Stimulated activated effector memory CD8-positive, alpha-beta T cell treated with anti-CD3 and anti-CD28 coated beads, Interleukin-12 subunit alpha, Interleukin-12 subunit beta, amount 100 ng/mL, for 72 hours (primary cell): ENCODE measurements around the gene BAX.

Source experiments
- ATAC-seq: fragments of 150-1000 bp; cut with Tn5 transposase; 2 replicates; pipeline ENCODE4 v1.10.0; 2021
- DNase-seq, 2 donors: peaks; one replicate each; pipeline ENCODE4 v3.0.0; 2021 to 2022; ENCODE audit warnings: low spot score in 2 of 2
- H3K27ac Mint-ChIP-seq: one replicate; pipeline ENCODE4 v1.8.0; 2022; ENCODE audit warnings: mild to moderate bottlenecking, mixed read lengths
- H3K36me3 Mint-ChIP-seq: one replicate; pipeline ENCODE4 v1.8.0; 2022; ENCODE audit warnings: mild to moderate bottlenecking, mixed read lengths
- H3K4me1 Mint-ChIP-seq: one replicate; pipeline ENCODE4 v1.8.0; 2022; ENCODE audit warnings: mixed read lengths
- H3K4me3 Mint-ChIP-seq: one replicate; pipeline ENCODE4 v1.8.0; 2022; ENCODE audit warnings: mild to moderate bottlenecking, mixed read lengths
- H3K9me3 Mint-ChIP-seq: one replicate; pipeline ENCODE4 v1.8.0; 2022; ENCODE audit warnings: mixed read lengths

BAX gene

DNA sequence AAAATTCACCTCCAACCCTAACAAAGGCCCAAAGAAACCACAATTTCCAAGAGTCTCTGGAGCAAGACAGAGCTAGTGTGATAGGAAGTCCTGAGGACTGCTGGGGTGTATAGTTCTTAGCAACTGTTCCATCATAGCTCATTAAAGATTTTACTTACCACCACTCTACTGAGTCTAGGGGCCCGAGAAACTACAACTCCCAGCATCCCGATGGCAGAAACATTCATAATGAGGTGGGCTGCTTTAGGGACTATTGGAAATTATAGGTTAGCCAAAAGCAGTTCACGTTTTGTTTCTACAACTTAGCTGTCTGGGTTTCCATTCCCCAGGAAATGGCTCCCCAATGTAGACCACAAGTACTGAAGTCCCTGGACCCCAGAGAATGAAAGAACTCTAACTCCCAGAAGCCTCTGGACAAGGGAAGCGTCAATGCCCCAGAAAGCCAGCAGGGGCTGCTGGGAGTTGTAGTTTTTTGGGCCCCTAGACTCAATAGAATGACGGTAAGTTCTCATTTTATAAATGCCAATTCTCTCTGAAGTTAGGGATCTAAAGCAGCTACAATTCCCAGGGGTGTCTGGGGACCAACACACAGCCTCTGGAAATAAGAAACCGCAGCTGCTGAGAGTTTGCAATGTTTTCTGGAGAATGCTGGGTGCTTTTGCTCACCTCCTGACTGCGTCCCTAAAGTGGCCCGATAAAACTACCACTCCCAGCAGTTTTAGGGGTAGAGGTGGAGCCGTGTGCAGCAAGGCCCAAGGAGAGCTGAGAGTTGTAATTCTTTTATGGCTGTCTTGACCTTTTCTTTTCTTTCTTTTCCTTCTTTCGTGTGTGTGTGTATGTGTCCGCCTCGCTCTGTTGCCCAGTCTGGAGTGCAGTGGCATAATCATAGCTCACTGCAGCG, 21.5 kb downstream of the BAX start:
- ATAC-seq (peak; percentile 54), DNase-seq (peak in 1 of 2 donors; percentile 65)
- Mint-ChIP-seq H3K36me3 (peaks cover 85% of the 10 kb centered on the region), H3K4me1 (peaks cover 24% of the 10 kb centered on the region), H3K9me3 (no peaks in the 10 kb centered on the region), H3K4me3 (no peak overlapping the region), H3K27ac (no peak overlapping the region)

DNA sequence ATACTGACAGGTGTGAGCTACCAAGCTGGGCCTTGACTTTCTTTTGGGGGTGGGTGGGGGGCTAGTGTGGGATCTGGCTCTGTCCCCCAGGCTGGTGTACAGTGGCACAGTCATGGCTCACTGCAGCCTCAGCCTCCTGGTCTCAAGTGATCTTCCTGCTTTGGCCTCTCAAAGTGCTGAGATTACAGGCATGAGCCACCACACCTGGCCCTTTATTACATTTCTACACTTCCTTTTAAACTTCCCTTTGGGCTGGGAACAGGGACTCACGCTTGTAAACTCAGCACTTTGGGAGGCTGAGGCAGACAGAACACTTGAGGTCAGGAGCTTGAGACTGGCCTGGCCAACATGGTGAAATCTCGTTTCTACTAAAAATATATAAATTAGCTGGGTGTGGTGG, 22.4 kb downstream of the BAX start:
- DNase-seq: no peak
- H3K4me3 Mint-ChIP-seq: no peak overlapping the region
- no peak for ATAC-seq
- no peak overlapping the region for H3K27ac Mint-ChIP-seq
- peaks cover 85% of the 10 kb centered on the region for H3K36me3 Mint-ChIP-seq
- peaks cover 24% of the 10 kb centered on the region for H3K4me1 Mint-ChIP-seq
- no peaks in the 10 kb centered on the region for H3K9me3 Mint-ChIP-seq

- Mint-ChIP-seq H3K9me3 (no peaks in the 10 kb centered on the region), H3K4me3 (no peak overlapping the region), H3K27ac (no peak overlapping the region), H3K36me3 (peaks cover 92% of the 10 kb centered on the region), H3K4me1 (peaks cover 20% of the 10 kb centered on the region)
- ATAC-seq (no peak), DNase-seq (no peak)
These were observed 27.6 kb downstream of the BAX start for GRCh38 chr19:48982280-48982679.

- peaks cover 95% of the 10 kb centered on the region for H3K36me3 Mint-ChIP-seq
- no peak overlapping the region for H3K4me3 Mint-ChIP-seq
- H3K27ac Mint-ChIP-seq: peak overlapping the region; percentile 43
- ATAC-seq: no peak
- peaks cover 23% of the 10 kb centered on the region for H3K4me1 Mint-ChIP-seq
- no peaks in the 10 kb centered on the region for H3K9me3 Mint-ChIP-seq
- no peak for DNase-seq
These were observed 31.0 kb downstream of the BAX start for GRCh38 chr19:48985711-48986110.

DNA sequence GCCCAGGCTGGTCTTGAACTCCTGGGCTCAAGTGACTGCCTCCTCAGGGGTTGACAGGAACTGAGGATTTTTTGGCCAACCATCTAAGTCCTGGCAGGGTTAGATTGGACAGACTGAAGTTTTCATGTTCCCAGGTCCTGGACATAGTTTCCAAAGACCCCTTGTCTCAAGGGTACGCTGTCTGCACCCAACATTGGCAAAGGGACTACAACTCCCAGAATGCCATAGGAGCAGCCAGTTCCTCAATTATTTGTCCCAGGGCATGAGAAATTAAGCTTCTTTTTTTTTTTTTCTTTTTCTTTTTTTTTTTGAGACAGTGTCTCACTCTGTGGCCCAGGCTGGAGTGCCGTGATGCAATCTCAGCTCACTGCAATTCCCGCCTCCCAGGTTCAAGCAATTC, 31.5 kb downstream of the BAX start:
- Mint-ChIP-seq H3K27ac (no peak overlapping the region), H3K4me3 (no peak overlapping the region), H3K36me3 (peaks cover 95% of the 10 kb centered on the region), H3K4me1 (peaks cover 28% of the 10 kb centered on the region), H3K9me3 (no peaks in the 10 kb centered on the region)
- ATAC-seq (no peak), DNase-seq (no peak)

GRCh38 chr19:48987323-48987722, 32.6 kb downstream of the BAX start:
- Mint-ChIP-seq H3K9me3 (no peaks in the 10 kb centered on the region), H3K4me3 (no peak overlapping the region), H3K4me1 (peaks cover 36% of the 10 kb centered on the region), H3K36me3 (peaks cover 89% of the 10 kb centered on the region), H3K27ac (peak overlapping the region; percentile 43)
- ATAC-seq (no peak), DNase-seq (no peak)

GRCh38 chr19:48988286-48988685, 33.6 kb downstream of the BAX start:
- H3K36me3 Mint-ChIP-seq: peaks cover 86% of the 10 kb centered on the region
- H3K9me3 Mint-ChIP-seq: no peaks in the 10 kb centered on the region
- peak overlapping the region; percentile 43 for H3K27ac Mint-ChIP-seq
- no peak overlapping the region for H3K4me3 Mint-ChIP-seq
- H3K4me1 Mint-ChIP-seq: peaks cover 42% of the 10 kb centered on the region
- DNase-seq: no peak
- ATAC-seq: no peak

DNA sequence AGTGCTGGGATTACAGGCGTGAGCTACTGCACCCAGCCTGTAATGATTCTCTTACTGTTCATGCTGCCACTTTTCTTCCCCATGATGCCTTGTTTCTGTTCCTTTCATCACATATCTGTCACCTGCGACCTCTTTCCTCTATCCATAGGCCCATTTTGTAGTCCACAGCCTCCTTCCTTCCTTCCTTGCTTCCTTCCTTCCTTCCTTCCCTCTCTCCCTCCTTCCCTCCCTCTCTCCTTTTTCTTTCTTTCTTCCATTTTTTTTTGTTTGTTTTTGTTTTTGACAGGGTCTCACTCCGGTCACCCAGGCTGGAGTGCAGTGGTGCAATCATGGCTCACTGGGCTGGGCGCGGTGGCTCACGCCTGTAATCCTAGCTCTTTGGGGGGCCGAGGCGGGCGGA, 34.2 kb downstream of the BAX start:
- Mint-ChIP-seq H3K36me3 (peaks cover 86% of the 10 kb centered on the region), H3K4me3 (no peak overlapping the region), H3K9me3 (no peaks in the 10 kb centered on the region), H3K4me1 (peaks cover 47% of the 10 kb centered on the region), H3K27ac (no peak overlapping the region)
- no peak for DNase-seq
- ATAC-seq: no peak

DNA sequence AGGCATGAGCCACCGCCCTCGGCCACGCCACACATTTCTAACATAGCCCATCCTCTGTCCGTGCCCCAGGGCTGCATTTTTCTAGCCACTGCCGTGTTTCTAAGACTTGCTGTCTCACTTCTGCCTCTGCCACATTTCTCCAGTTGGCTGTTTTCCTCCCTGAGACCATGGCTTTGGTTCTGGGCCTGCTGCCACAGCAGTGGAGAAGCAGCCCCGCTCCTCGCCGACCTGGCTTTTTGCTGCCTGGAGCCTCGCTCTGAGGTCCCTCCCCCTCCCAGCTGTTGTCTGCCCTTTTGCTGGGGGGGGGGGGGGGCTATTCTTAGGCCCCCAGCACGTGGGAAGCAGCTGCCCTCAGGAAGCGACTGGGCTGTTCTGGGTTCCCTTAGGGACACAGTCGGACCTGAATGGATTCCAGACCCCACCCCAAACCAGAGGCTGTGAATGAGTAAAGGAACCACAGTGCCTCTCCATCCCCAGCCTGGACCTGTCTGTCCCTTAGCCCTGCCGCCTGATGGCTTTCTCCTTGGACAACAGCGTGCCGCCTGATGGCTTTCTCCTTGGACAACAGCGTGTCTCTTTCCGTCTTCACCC, 35.1 kb downstream of the BAX start:
- H3K27ac Mint-ChIP-seq: peak overlapping the region; percentile 100
- peaks cover 55% of the 10 kb centered on the region for H3K4me1 Mint-ChIP-seq
- H3K9me3 Mint-ChIP-seq: no peaks in the 10 kb centered on the region
- DNase-seq (no peak), ATAC-seq (no peak)
- H3K36me3 Mint-ChIP-seq: peaks cover 87% of the 10 kb centered on the region
- H3K4me3 Mint-ChIP-seq: no peak overlapping the region

GRCh38 chr19:48990400-48990799, 35.7 kb downstream of the BAX start:
- Mint-ChIP-seq H3K36me3 (peaks cover 86% of the 10 kb centered on the region), H3K4me3 (no peak overlapping the region), H3K4me1 (peaks cover 61% of the 10 kb centered on the region), H3K27ac (peak overlapping the region; percentile 100), H3K9me3 (no peaks in the 10 kb centered on the region)
- no peak for ATAC-seq
- no peak for DNase-seq

GRCh38 chr19:48991011-48991609, 36.4 kb downstream of the BAX start:
- no peak for DNase-seq
- peaks cover 79% of the 10 kb centered on the region for H3K36me3 Mint-ChIP-seq
- H3K27ac Mint-ChIP-seq: peak overlapping the region; percentile 100
- ATAC-seq: no peak
- no peaks in the 10 kb centered on the region for H3K9me3 Mint-ChIP-seq
- H3K4me1 Mint-ChIP-seq: peaks cover 62% of the 10 kb centered on the region
- peak overlapping the region; percentile 99 for H3K4me3 Mint-ChIP-seq

GRCh38 chr19:48991873-48992580, 37.4 kb downstream of the BAX start:
- Mint-ChIP-seq H3K4me1 (peaks cover 64% of the 10 kb centered on the region), H3K27ac (peak overlapping the region; percentile 100), H3K4me3 (peak overlapping the region; percentile 99), H3K9me3 (no peaks in the 10 kb centered on the region), H3K36me3 (peaks cover 69% of the 10 kb centered on the region)
- DNase-seq (no peak), ATAC-seq (no peak)

- DNase-seq: no peak
- peaks cover 63% of the 10 kb centered on the region for H3K36me3 Mint-ChIP-seq
- ATAC-seq: no peak
- H3K27ac Mint-ChIP-seq: peak overlapping the region; percentile 100
- H3K4me1 Mint-ChIP-seq: peaks cover 62% of the 10 kb centered on the region
- H3K9me3 Mint-ChIP-seq: no peaks in the 10 kb centered on the region
- H3K4me3 Mint-ChIP-seq: peak overlapping the region; percentile 99
These were observed 38.0 kb downstream of the BAX start for GRCh38 chr19:48992581-48993174.

- peak within 1 kb of the TSS; percentile 100 for H3K27ac Mint-ChIP-seq
- no peaks in the 10 kb centered on the region for H3K9me3 Mint-ChIP-seq
- H3K36me3 Mint-ChIP-seq: peaks cover 56% of the 10 kb centered on the region
- peak; percentile 95 for ATAC-seq
- peaks cover 61% of the 10 kb centered on the region for H3K4me1 Mint-ChIP-seq
- peak within 1 kb of the TSS; percentile 99 for H3K4me3 Mint-ChIP-seq
- peak; percentile 98 for DNase-seq
These were observed 38.7 kb downstream of the BAX start, which contains the start of the genes GYS1 and RUVBL2 for GRCh38 chr19:48993175-48994034. Gene GYS1 (minus strand): TSS chr19:48993309. CDS start chr19:48993112, 197 bp downstream. Gene RUVBL2 (plus strand): TSS chr19:48993887. CDS start chr19:48993912, 25 bp downstream.
